IMR-90 (cell line): ENCODE data around the gene ATF5. TPM values are rescaled to one million over a fixed set of nuclear protein-coding genes. Genes with fewer than 3 reads are reported as not detected.

Source experiments
- ATAC-seq: fragments of 200-7000 bp; cut with Tn5 transposase; 2 replicates; pipeline ENCODE4 v1.9.1; 2020; ENCODE audit warnings: low read depth, mild to moderate bottlenecking, moderate library complexity
- Bru-seq: library from RNA; stranded (reverse); fragments of 400-500 nt; gene quantifications from one replicate; lab custom pipeline; 2021; lab: Mats Ljungman, UMichigan
- BruChase-seq, 2 experiments: library from RNA; stranded (reverse); fragments of 400-500 nt; gene quantifications; one replicate each; lab custom pipeline; 2021; lab: Mats Ljungman, UMichigan
- BruUV-seq: library from RNA; stranded (reverse); fragments of 400-500 nt; replicated peaks from 2 replicates; lab custom pipeline; 2021; lab: Mats Ljungman, UMichigan
- CTCF ChIA-PET: fragments of 300-600 bp; formaldehyde crosslinking; extraction: SDS; loops from one replicate; lab custom pipeline; 2021; ENCODE audit warnings: antibody characterized with exemption; lab: Yijun Ruan, JAX
- POLR2A ChIA-PET: fragments of 300-600 bp; sonication (Branson Sonifier 250); formaldehyde crosslinking; loops from one replicate; lab custom pipeline; 2022; ENCODE audit warnings: antibody characterized with exemption; ENCODE audit not compliant: unreplicated experiment; lab: Charles Lee
- DNase-seq: peaks from one replicate; pipeline ENCODE4 v3.0.0; 2013
- H2AFZ ChIP-seq: replicated peaks from 2 replicates; pipeline ENCODE3; 2013; ENCODE audit warnings: low read length, mild to moderate bottlenecking; ENCODE audit not compliant: poor library complexity
- H2AK5ac ChIP-seq: 2 replicates; pipeline ENCODE4 v1.6.1; 2013; ENCODE audit warnings: low read depth, low read length, inconsistent platforms
- H2AK9ac ChIP-seq: replicated peaks from 2 replicates; pipeline ENCODE3; 2013; ENCODE audit warnings: mild to moderate bottlenecking, low read depth, low read length, moderate library complexity; ENCODE audit not compliant: poor library complexity
- H2BK120ac ChIP-seq: 2 replicates; pipeline ENCODE4 v1.6.1; 2013; ENCODE audit warnings: low read depth, low read length, inconsistent platforms
- H2BK15ac ChIP-seq: 3 replicates; pipeline ENCODE4 v1.6.1; 2013; ENCODE audit warnings: low read depth, low read length, inconsistent platforms
- H2BK20ac ChIP-seq: 2 replicates; pipeline ENCODE4 v1.6.1; 2013; ENCODE audit warnings: low read depth, mild to moderate bottlenecking, inconsistent platforms, low read length, moderate library complexity
- H2BK5ac ChIP-seq: 2 replicates; pipeline ENCODE4 v1.6.1; 2013; ENCODE audit warnings: mild to moderate bottlenecking, low read depth, low read length, inconsistent platforms; ENCODE audit not compliant: poor library complexity, severe bottlenecking
- H3K14ac ChIP-seq: replicated peaks from 2 replicates; pipeline ENCODE4 v1.6.1; 2013; ENCODE audit warnings: low read depth, low read length, inconsistent platforms
- H3K18ac ChIP-seq: 2 replicates; pipeline ENCODE4 v1.6.1; 2013; ENCODE audit warnings: low read depth, low read length, control low read depth
- H3K23ac ChIP-seq: 2 replicates; pipeline ENCODE4 v1.6.1; 2013; ENCODE audit warnings: low read depth, low read length, inconsistent platforms
- H3K27ac ChIP-seq: 2 replicates; pipeline ENCODE4 v1.5.1; 2013; ENCODE audit warnings: mild to moderate bottlenecking, control low read depth, low read length; ENCODE audit not compliant: insufficient read depth
- H3K27me3 ChIP-seq: 2 replicates; pipeline ENCODE4 v1.6.1; 2013; ENCODE audit warnings: low read length; ENCODE audit not compliant: control insufficient read depth, insufficient read depth
- H3K36me3 ChIP-seq: 2 replicates; pipeline ENCODE4 v1.6.1; 2013; ENCODE audit warnings: low read length, mixed read lengths; ENCODE audit not compliant: control insufficient read depth, insufficient read depth
- H3K4ac ChIP-seq: 2 replicates; pipeline ENCODE4 v1.6.1; 2013; ENCODE audit warnings: low read depth, low read length, inconsistent platforms
- H3K4me1 ChIP-seq: 2 replicates; pipeline ENCODE4 v1.6.1; 2013; ENCODE audit warnings: low read length, mixed read lengths; ENCODE audit not compliant: control insufficient read depth, insufficient read depth
- H3K4me2 ChIP-seq: 2 replicates; pipeline ENCODE4 v1.6.1; 2013; ENCODE audit warnings: low read depth, mild to moderate bottlenecking, control low read depth, low read length, moderate library complexity
- H3K4me3 ChIP-seq: 2 replicates; pipeline ENCODE4 v1.5.1; 2013; ENCODE audit warnings: low read depth, mild to moderate bottlenecking, control low read depth, low read length, moderate library complexity; ENCODE audit not compliant: insufficient read depth
- H3K56ac ChIP-seq: 2 replicates; pipeline ENCODE4 v1.6.1; 2013; ENCODE audit warnings: low read length, inconsistent platforms; ENCODE audit not compliant: insufficient read depth; ENCODE audit errors: extremely low read depth
- H3K79me1 ChIP-seq, 2 experiments: 2 replicates each; pipeline ENCODE4 v1.6.1; 2013; ENCODE audit warnings: low read length in 2 of 2, inconsistent platforms in 1 of 2, low read depth in 1 of 2
- H3K9ac ChIP-seq: 2 replicates; pipeline ENCODE4 v1.6.1; 2013; ENCODE audit warnings: low read depth, low read length, control low read depth
- H3K9me1 ChIP-seq: 2 replicates; pipeline ENCODE4 v1.6.1; 2013; ENCODE audit warnings: low read length, inconsistent platforms; ENCODE audit not compliant: insufficient read depth
- H3K9me3 ChIP-seq: 2 replicates; pipeline ENCODE4 v1.6.1; 2013; ENCODE audit warnings: low read length; ENCODE audit not compliant: control insufficient read depth, insufficient read depth
- H4K20me1 ChIP-seq: 2 replicates; pipeline ENCODE4 v1.6.1; 2013; ENCODE audit warnings: low read length, inconsistent platforms; ENCODE audit not compliant: insufficient read depth
- H4K5ac ChIP-seq: 2 replicates; pipeline ENCODE4 v1.6.1; 2013; ENCODE audit warnings: mild to moderate bottlenecking, low read depth, low read length, control low read depth
- H4K8ac ChIP-seq, 2 experiments: 2 replicates each; pipeline ENCODE4 v1.6.1; 2013; ENCODE audit warnings: low read depth in 2 of 2, low read length in 2 of 2, control low read depth in 1 of 2, inconsistent platforms in 1 of 2
- H4K91ac ChIP-seq: 2 replicates; pipeline ENCODE4 v1.6.1; 2013; ENCODE audit warnings: low read depth, low read length, inconsistent platforms; ENCODE audit not compliant: insufficient read depth
- MAFK ChIP-seq: IDR thresholded peaks from 2 replicates; pipeline ENCODE4 v1.6.1; 2012; ENCODE audit warnings: low read depth, low read length, improper control_type of control experiment
- MAZ ChIP-seq: IDR thresholded peaks from 2 replicates; pipeline ENCODE4 v1.6.1; 2012; ENCODE audit warnings: low read depth, mild to moderate bottlenecking, low read length, improper control_type of control experiment, moderate library complexity, borderline replicate concordance
- POLR2A ChIP-seq: IDR thresholded peaks from 2 replicates; pipeline ENCODE4 v1.6.1; 2012; ENCODE audit warnings: mild to moderate bottlenecking, low read depth, low read length
- WGBS, 2 experiments: methylation state at CpG; one replicate each; pipeline versions ENCODE4 v1.1.5 to v1.1.7; 2013; ENCODE audit warnings: missing lambda C conversion rate in 2 of 2; ENCODE audit not compliant: insufficient read length in 1 of 2; ENCODE audit errors: extremely low coverage in 2 of 2; 5-methylcytosine and 5-hydroxymethylcytosine counted together
- dilution Hi-C: fragments of 300-500 bp; cut with HindIII; formaldehyde crosslinking; loops from one replicate; pipeline ENCODE4 v1.14.3; 2018; ENCODE audit warnings: low sequenced_read_pairs; ENCODE audit not compliant: unreplicated experiment
- in situ Hi-C: fragments of 300-500 bp; cut with MboI; formaldehyde crosslinking; loops from 3 replicates; pipeline ENCODE4 v1.14.3; 2019; ENCODE audit warnings: low sequenced_read_pairs, inconsistent platforms, mixed read lengths
- intact Hi-C: fragments of 100-400 bp; cut with micrococcal nuclease; formaldehyde crosslinking; loops from 2 replicates; pipeline ENCODE4 v1.10.0; 2022
- long read RNA-seq: library from polyadenylated mRNA; unstranded; transcript quantifications from one replicate; pipeline ENCODE4 v2.0.0, GENCODE V29; 2021; ENCODE audit not compliant: unreplicated experiment
- polyA plus RNA-seq, 3 experiments: library from polyadenylated mRNA; depleted of rRNA; stranded (reverse); fragments of >200 nt; gene quantifications; 2 replicates each; pipeline ENCODE4 v1.2.3, GENCODE V29; 2012; ENCODE audit warnings: low replicate concordance in 1 of 3
- total RNA-seq: library from RNA; depleted of rRNA; stranded (reverse); fragments of >200 nt; gene quantifications from 2 replicates; pipeline ENCODE4 v1.2.3, GENCODE V29; 2012; rRNA removed

The ATF5 gene
- total RNA-seq (2.7 and 3.3 TPM in 2 replicates), polyA plus RNA-seq (2012; rRNA removed) (13.3 and 15.7 TPM in 2 replicates), Bru-seq, nascent RNA (percentile 66 among the genes with signal in this experiment), BruChase-seq, experiment 1, labeled RNA remaining after a 6-hour chase (percentile 73 among the genes with signal in this experiment), BruChase-seq, experiment 2, labeled RNA remaining after a 2-hour chase (percentile 62 among the genes with signal in this experiment)
- 14.8 and 22.7 TPM in 2 replicates for polyA plus RNA-seq (2012; cell fraction: cytosol; rRNA removed)
- 22.9 and 36.5 TPM in 2 replicates for polyA plus RNA-seq (2012; cell fraction: nucleus; rRNA removed; ENCODE audit: low replicate concordance)
- long read RNA-seq, partial matches to known transcripts = 1 of 8 reads
- long read RNA-seq, other reads (novel, unspliced or antisense) = 4 of 8 reads

GRCh38 chr19:49929121-49929610 is at the start of gene ATF5, which contains the start of gene NUP62:
Gene ATF5, plus strand, starts transcription at chr19:49929205. Its CDS starts 1,646 bp downstream, at chr19:49930851.
Gene NUP62, minus strand, starts transcription at chr19:49929504. Its CDS starts 19,697 bp downstream, at chr19:49909807.
- intact Hi-C loops = no loop called here
- TF ChIP-seq MAFK (no peak), POLR2A (peak; percentile 77), MAZ (peak; percentile 60; the same call in 1 of the 2 replicates)
- H3K9ac ChIP-seq = peak within 1 kb of the TSS; percentile 83

More at GRCh38 chr19:49929121-49929610, at the start of gene ATF5, which contains the start of gene NUP62:
- Histone ChIP-seq H4K91ac (peak within 1 kb of the TSS; percentile 93), H2BK20ac (peak within 1 kb of the TSS; percentile 72; the same call in 1 of the 2 replicates), H2BK120ac (peak within 1 kb of the TSS; percentile 91), H3K4me2 (peak within 1 kb of the TSS; percentile 96), H3K9me3 (no peaks in the 10 kb centered on the region), H3K4me1 (peaks cover 4% of the 10 kb centered on the region), H3K9me1 (peaks cover 14% of the 10 kb centered on the region), H2BK15ac (peak within 1 kb of the TSS; percentile 77; the same call in 1 of the 3 replicates), H4K20me1 (peaks cover 10% of the 10 kb centered on the region; the same call in 1 of the 2 replicates), H3K18ac (peak within 1 kb of the TSS; percentile 79), H2AK5ac (peak within 1 kb of the TSS; percentile 96), H2AFZ (peak within 1 kb of the TSS; percentile 98), H3K27me3 (no peaks in the 10 kb centered on the region), H4K8ac (peak within 1 kb of the TSS; percentile 82 to 98), H3K36me3 (peaks cover 17% of the 10 kb centered on the region), H4K5ac (peak within 1 kb of the TSS; percentile 73), H3K56ac (peak within 1 kb of the TSS; percentile 91), H3K79me1 (peaks cover 16 to 44% of the 10 kb centered on the region in 2 experiments), H3K23ac (peak within 1 kb of the TSS; percentile 93), H3K27ac (peak within 1 kb of the TSS; percentile 75), H3K4ac (peak within 1 kb of the TSS; percentile 97), H2AK9ac (peak within 1 kb of the TSS; percentile 100), H2BK5ac (peak within 1 kb of the TSS; percentile 92), H3K4me3 (peak within 1 kb of the TSS; percentile 80), H3K14ac (peak within 1 kb of the TSS; percentile 96)
- BruUV-seq = TSS peak; percentile 81
- in situ Hi-C loops = no loop called here
- peak; percentile 59 for ATAC-seq
- 0% methylated on average over 14 of the region's 48 CpGs; no CpG with 5 or more reads in 1 of the 2 experiments for WGBS, 2 experiments
- ChIA-PET POLR2A (interaction anchor here (1.0 kb wide), 1 partner anchor 60 kb away, joined by 7 read pairs; no protein-coding TSS in a partner anchor), CTCF (no interaction called here)
- dilution Hi-C loops = no loop called here
- peak; percentile 75 for DNase-seq
